Loucy (cell line): Measurements from ENCODE around the gene ACAA1.
"Not testable (repeated sequence)": the region's sequence is repeated elsewhere in the genome, so short reads cannot be mapped to it uniquely, and the experiment has no call there.

Experiments
- H2AFZ ChIP-seq: fragments of 200-600 bp; sonication (generic); 2 replicates; pipeline ENCODE4 v1.6.0; 2016; ENCODE audit warnings: antibody characterized with exemption, mild to moderate bottlenecking, low read length, moderate library complexity
- H3F3A ChIP-seq: fragments of 200-600 bp; 2 replicates; pipeline ENCODE4 v1.6.0; 2016; ENCODE audit warnings: antibody characterized with exemption, low read depth, mild to moderate bottlenecking
- H3K27me3 ChIP-seq: fragments of 200-600 bp; sonication (generic); 2 replicates; pipeline ENCODE4 v1.6.1; 2014; ENCODE audit warnings: low read length, mild to moderate bottlenecking; ENCODE audit not compliant: insufficient read depth, poor library complexity, severe bottlenecking
- H3K36me3 ChIP-seq: fragments of 200-600 bp; sonication (generic); 2 replicates; pipeline ENCODE4 v1.6.1; 2016; ENCODE audit warnings: low read length; ENCODE audit not compliant: insufficient read depth
- H3K4me1 ChIP-seq: fragments of 200-600 bp; sonication (generic); 2 replicates; pipeline ENCODE4 v1.5.1; 2014; ENCODE audit warnings: low read length, mild to moderate bottlenecking; ENCODE audit not compliant: insufficient read depth, poor library complexity, severe bottlenecking
- H3K4me2 ChIP-seq: fragments of 200-600 bp; sonication (generic); 2 replicates; pipeline ENCODE4 v1.6.0; 2014; ENCODE audit warnings: antibody characterized with exemption, low read length, low read depth, mild to moderate bottlenecking; ENCODE audit not compliant: poor library complexity, severe bottlenecking
- H3K4me3 ChIP-seq: fragments of 200-600 bp; sonication (generic); 2 replicates; pipeline ENCODE4 v1.5.1; 2014; ENCODE audit warnings: low read length, mild to moderate bottlenecking, mixed read lengths; ENCODE audit not compliant: poor library complexity, severe bottlenecking
- H3K79me2 ChIP-seq: fragments of 200-600 bp; sonication (generic); 2 replicates; pipeline ENCODE4 v1.6.1; 2014; ENCODE audit warnings: low read length; ENCODE audit not compliant: insufficient read depth
- H3K9ac ChIP-seq: fragments of 200-600 bp; sonication (generic); 2 replicates; pipeline ENCODE4 v1.6.0; 2014; ENCODE audit warnings: mild to moderate bottlenecking, low read depth, low read length, moderate library complexity; ENCODE audit not compliant: poor library complexity, severe bottlenecking
- H3K9me2 ChIP-seq: fragments of 200-600 bp; sonication (generic); replicated peaks from 2 replicates; pipeline ENCODE4 v1.6.1; 2016; ENCODE audit warnings: low read depth, low read length, mixed read lengths
- H3K9me3 ChIP-seq: fragments of 200-600 bp; sonication (generic); 2 replicates; pipeline ENCODE4 v1.6.1; 2014; ENCODE audit warnings: mild to moderate bottlenecking, antibody characterized with exemption, low read length, low read depth; ENCODE audit not compliant: insufficient read depth
- H4K20me1 ChIP-seq: fragments of 200-600 bp; sonication (generic); 2 replicates; pipeline ENCODE4 v1.6.0; 2014; ENCODE audit warnings: antibody characterized with exemption, low read length, mild to moderate bottlenecking; ENCODE audit not compliant: insufficient read depth, poor library complexity, severe bottlenecking
- CTCF ChIP-seq: fragments of 200-600 bp; sonication (generic); conservative IDR thresholded peaks from 2 replicates; pipeline ENCODE4 v1.5.1; 2014; ENCODE audit warnings: mild to moderate bottlenecking, antibody characterized with exemption, low read length
- EZH2phosphoT487 ChIP-seq: fragments of 200-600 bp; IDR thresholded peaks from 2 replicates; pipeline ENCODE4 v1.6.1; 2018; ENCODE audit warnings: antibody characterized with exemption, mild to moderate bottlenecking, moderate library complexity, borderline replicate concordance

ACAA1 gene

GRCh38 chr3:38163117-38163840, 26.4 kb upstream of the ACAA1 start:
- H2AFZ ChIP-seq = no peak overlapping the region

GRCh38 chr3:38160704-38161103, 23.8 kb upstream of the ACAA1 start:
- peaks cover 13% of the 10 kb centered on the region for H3K4me1 ChIP-seq
- not testable (repeated sequence) for H2AFZ ChIP-seq, H3K27me3 ChIP-seq, H3K4me3 ChIP-seq, H3K9me2 ChIP-seq, H3K36me3 ChIP-seq, H3F3A ChIP-seq, H3K4me2 ChIP-seq, H4K20me1 ChIP-seq, H3K9ac ChIP-seq, H3K9me3 ChIP-seq
- H3K79me2 ChIP-seq = peaks cover 15% of the 10 kb centered on the region

More at GRCh38 chr3:38163117-38163840, 26.4 kb upstream of the ACAA1 start:
- Histone ChIP-seq H3K9me2 (no peaks in the 10 kb centered on the region), H3K4me3 (no peak overlapping the region), H3K27me3 (no peaks in the 10 kb centered on the region), H3K9me3 (no peaks in the 10 kb centered on the region), H3K79me2 (peaks cover 40% of the 10 kb centered on the region), H3K4me2 (peak overlapping the region; percentile 86), H3K4me1 (peaks cover 30% of the 10 kb centered on the region), H3F3A (peaks cover 2% of the 10 kb centered on the region; the same call in 1 of the 2 replicates), H3K9ac (peak overlapping the region; percentile 92), H4K20me1 (peaks cover 19% of the 10 kb centered on the region), H3K36me3 (no peaks in the 10 kb centered on the region)
- TF ChIP-seq CTCF (0 out of 2 replicates have a peak, but pooled peaks have one; percentile 31), EZH2phosphoT487 (no peak)

GRCh38 chr3:38158472-38158871, 21.5 kb upstream of the ACAA1 start:
- H3F3A ChIP-seq = peaks cover 2% of the 10 kb centered on the region; the same call in 1 of the 2 replicates
- H2AFZ ChIP-seq = no peak overlapping the region
- no peak overlapping the region for H3K4me2 ChIP-seq
- H4K20me1 ChIP-seq = no peaks in the 10 kb centered on the region
- H3K9me3 ChIP-seq = no peaks in the 10 kb centered on the region
- no peak overlapping the region for H3K9ac ChIP-seq
- peaks cover under 1% of the 10 kb centered on the region; the same call in 1 of the 2 replicates for H3K79me2 ChIP-seq
- no peaks in the 10 kb centered on the region for H3K27me3 ChIP-seq
- peaks cover 1% of the 10 kb centered on the region for H3K4me1 ChIP-seq
- H3K4me3 ChIP-seq = no peak overlapping the region
- TF ChIP-seq EZH2phosphoT487 = no peak
- TF ChIP-seq CTCF = no peak
- no peaks in the 10 kb centered on the region for H3K36me3 ChIP-seq
- no peaks in the 10 kb centered on the region for H3K9me2 ChIP-seq

- TF ChIP-seq EZH2phosphoT487 (no peak), CTCF (no peak)
- H3K4me1 ChIP-seq = no peaks in the 10 kb centered on the region
- no peak overlapping the region for H3K4me2 ChIP-seq
- H3K4me3 ChIP-seq = no peak overlapping the region
- H4K20me1 ChIP-seq = no peaks in the 10 kb centered on the region
- no peaks in the 10 kb centered on the region for H3K9me3 ChIP-seq
- no peaks in the 10 kb centered on the region for H3K36me3 ChIP-seq
- H3K9ac ChIP-seq = no peak overlapping the region
- no peak overlapping the region for H2AFZ ChIP-seq
- no peaks in the 10 kb centered on the region for H3K9me2 ChIP-seq
- H3F3A ChIP-seq = no peaks in the 10 kb centered on the region
- no peaks in the 10 kb centered on the region for H3K79me2 ChIP-seq
- H3K27me3 ChIP-seq = no peaks in the 10 kb centered on the region
Measured at GRCh38 chr3:38157595-38157994, 20.7 kb upstream of the ACAA1 start.
